ENCODE results near the gene CHCHD6.

- TF ChIP-seq CTCF (conservative IDR thresholded peaks at IDR 0.05) (no peak), EZH2 (IDR thresholded peaks at IDR 0.05; ENCODE audit: low read depth) (no peak)
Measured at GRCh38 chr3:126948980-126949535, 245.0 kb downstream of the CHCHD6 start.

Measured in PC-9 (cell line).